ENCODE measurements around the gene TUBB. TPM values are rescaled to one million over a fixed set of nuclear protein-coding genes. Genes with fewer than 3 reads are reported as not detected.

Gene TUBB
- total and polyA plus RNA-seq, 9 of the 15 experiments (the other 6 are each of a cell fraction or from before 2014, with no cell fraction given), result 971 to 2,870 (median 1,478) TPM

DNA sequence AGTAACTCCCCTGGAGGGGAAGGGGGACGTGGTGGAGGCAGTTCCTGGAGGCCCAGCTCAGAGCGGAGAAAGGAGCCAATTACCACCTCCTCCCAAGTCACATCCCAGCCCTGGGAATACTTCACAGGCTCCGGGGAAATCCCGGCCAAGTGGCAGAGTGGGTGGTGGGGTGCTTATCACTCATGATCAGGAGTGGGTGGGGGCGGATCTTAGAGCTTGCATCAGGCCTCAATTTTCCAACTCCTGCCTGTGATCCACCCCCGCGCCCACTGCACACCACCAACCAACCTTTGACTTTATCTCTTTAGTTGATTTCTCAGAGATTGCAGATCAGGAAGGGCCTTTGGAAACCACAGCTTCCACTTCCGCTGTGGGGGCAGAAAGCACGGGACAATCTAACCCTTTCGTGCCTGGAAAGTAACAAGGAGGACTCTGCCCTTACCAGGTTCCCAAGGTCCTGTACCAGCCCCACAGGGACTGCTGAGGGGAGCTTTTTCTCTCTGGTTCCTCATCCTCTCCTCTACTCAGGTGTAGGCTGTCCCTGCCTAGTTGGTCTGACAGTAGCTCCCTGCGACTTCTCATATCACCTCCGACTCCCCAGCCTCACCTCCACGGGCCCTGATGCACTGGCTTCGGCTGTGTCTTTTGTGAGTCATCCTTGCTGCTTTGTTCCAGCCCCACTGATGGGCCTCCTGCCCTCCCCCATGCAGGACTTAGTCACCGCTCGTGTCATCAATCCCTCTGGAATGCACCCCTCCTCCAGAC is 49.1 kb downstream of the TUBB start (continued):
- TF ChIP-seq, protein P1, sequence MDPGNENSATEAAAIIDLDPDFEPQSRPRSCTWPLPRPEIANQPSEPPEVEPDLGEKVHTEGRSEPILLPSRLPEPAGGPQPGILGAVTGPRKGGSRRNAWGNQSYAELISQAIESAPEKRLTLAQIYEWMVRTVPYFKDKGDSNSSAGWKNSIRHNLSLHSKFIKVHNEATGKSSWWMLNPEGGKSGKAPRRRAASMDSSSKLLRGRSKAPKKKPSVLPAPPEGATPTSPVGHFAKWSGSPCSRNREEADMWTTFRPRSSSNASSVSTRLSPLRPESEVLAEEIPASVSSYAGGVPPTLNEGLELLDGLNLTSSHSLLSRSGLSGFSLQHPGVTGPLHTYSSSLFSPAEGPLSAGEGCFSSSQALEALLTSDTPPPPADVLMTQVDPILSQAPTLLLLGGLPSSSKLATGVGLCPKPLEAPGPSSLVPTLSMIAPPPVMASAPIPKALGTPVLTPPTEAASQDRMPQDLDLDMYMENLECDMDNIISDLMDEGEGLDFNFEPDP (CRISPR knock-in tag; IDR thresholded peaks at IDR 0.05), result no peak
- TF ChIP-seq MBD2 (IDR thresholded peaks at IDR 0.05; ENCODE audit: borderline replicate concordance, low read depth) (no peak; the same call in 1 of the 2 replicates), RB1 (IDR thresholded peaks at IDR 0.05; ENCODE audit: low read depth) (no peak), ZNF134 (CRISPR knock-in tag; conservative IDR thresholded peaks at IDR 0.05) (peak; percentile 40; the same call in 1 of the 2 replicates), SRSF1 (IDR thresholded peaks at IDR 0.05; ENCODE audit: low read depth, low read length) (no peak), HOXB6 (CRISPR knock-in tag; IDR thresholded peaks at IDR 0.05; ENCODE audit: borderline replicate concordance) (no peak; the same call in 1 of the 2 replicates), GATAD2B (IDR thresholded peaks at IDR 0.05; ENCODE audit: borderline replicate concordance) (peak; percentile 75), ZNF57 (CRISPR knock-in tag; IDR thresholded peaks at IDR 0.05) (no peak), KLF16 (IDR thresholded peaks at IDR 0.05) (peak; percentile 77), SPI1 (IDR thresholded peaks at IDR 0.05; ENCODE audit: borderline replicate concordance, low read depth, low read length) (peak; percentile 86), TARDBP (IDR thresholded peaks at IDR 0.05) (peak; percentile 94), ZNF778 (CRISPR knock-in tag; IDR thresholded peaks at IDR 0.05) (no peak), WHSC1 (IDR thresholded peaks at IDR 0.05; ENCODE audit: low read length) (no peak)
- TF ChIP-seq, protein P2, sequence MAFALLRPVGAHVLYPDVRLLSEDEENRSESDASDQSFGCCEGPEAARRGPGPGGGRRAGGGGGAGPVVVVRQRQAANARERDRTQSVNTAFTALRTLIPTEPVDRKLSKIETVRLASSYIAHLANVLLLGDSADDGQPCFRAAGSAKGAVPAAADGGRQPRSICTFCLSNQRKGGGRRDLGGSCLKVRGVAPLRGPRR (CRISPR knock-in tag; IDR thresholded peaks at IDR 0.05), result no peak
- TF ChIP-seq, protein P3, sequence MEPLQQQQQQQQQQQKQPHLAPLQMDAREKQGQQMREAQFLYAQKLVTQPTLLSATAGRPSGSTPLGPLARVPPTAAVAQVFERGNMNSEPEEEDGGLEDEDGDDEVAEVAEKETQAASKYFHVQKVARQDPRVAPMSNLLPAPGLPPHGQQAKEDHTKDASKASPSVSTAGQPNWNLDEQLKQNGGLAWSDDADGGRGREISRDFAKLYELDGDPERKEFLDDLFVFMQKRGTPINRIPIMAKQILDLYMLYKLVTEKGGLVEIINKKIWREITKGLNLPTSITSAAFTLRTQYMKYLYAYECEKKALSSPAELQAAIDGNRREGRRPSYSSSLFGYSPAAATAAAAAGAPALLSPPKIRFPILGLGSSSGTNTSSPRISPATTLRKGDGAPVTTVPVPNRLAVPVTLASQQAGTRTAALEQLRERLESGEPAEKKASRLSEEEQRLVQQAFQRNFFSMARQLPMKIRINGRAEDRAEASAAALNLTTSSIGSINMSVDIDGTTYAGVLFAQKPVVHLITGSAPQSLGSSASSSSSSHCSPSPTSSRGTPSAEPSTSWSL (CRISPR knock-in tag; IDR thresholded peaks at IDR 0.05; ENCODE audit: borderline replicate concordance), result no peak
- TF ChIP-seq, protein P4, sequence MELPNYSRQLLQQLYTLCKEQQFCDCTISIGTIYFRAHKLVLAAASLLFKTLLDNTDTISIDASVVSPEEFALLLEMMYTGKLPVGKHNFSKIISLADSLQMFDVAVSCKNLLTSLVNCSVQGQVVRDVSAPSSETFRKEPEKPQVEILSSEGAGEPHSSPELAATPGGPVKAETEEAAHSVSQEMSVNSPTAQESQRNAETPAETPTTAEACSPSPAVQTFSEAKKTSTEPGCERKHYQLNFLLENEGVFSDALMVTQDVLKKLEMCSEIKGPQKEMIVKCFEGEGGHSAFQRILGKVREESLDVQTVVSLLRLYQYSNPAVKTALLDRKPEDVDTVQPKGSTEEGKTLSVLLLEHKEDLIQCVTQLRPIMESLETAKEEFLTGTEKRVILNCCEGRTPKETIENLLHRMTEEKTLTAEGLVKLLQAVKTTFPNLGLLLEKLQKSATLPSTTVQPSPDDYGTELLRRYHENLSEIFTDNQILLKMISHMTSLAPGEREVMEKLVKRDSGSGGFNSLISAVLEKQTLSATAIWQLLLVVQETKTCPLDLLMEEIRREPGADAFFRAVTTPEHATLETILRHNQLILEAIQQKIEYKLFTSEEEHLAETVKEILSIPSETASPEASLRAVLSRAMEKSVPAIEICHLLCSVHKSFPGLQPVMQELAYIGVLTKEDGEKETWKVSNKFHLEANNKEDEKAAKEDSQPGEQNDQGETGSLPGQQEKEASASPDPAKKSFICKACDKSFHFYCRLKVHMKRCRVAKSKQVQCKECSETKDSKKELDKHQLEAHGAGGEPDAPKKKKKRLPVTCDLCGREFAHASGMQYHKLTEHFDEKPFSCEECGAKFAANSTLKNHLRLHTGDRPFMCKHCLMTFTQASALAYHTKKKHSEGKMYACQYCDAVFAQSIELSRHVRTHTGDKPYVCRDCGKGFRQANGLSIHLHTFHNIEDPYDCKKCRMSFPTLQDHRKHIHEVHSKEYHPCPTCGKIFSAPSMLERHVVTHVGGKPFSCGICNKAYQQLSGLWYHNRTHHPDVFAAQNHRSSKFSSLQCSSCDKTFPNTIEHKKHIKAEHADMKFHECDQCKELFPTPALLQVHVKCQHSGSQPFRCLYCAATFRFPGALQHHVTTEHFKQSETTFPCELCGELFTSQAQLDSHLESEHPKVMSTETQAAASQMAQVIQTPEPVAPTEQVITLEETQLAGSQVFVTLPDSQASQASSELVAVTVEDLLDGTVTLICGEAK (IDR thresholded peaks at IDR 0.05), result peak; percentile 71
- TF ChIP-seq, protein P4 (CRISPR knock-in tag; IDR thresholded peaks at IDR 0.05), result no peak

All from K562 (cell line).